ENCODE measurements around the gene PARN. TPM values are rescaled to one million over a fixed set of nuclear protein-coding genes. Genes with fewer than 3 reads are reported as not detected.
A peak's percentile ranks its signal among the peaks of the same experiment; 100 is the strongest.

PARN gene
- total RNA-seq, 3 donors from 2014 or later: 33.3 to 59.3 (median 44.2) TPM

DNA sequence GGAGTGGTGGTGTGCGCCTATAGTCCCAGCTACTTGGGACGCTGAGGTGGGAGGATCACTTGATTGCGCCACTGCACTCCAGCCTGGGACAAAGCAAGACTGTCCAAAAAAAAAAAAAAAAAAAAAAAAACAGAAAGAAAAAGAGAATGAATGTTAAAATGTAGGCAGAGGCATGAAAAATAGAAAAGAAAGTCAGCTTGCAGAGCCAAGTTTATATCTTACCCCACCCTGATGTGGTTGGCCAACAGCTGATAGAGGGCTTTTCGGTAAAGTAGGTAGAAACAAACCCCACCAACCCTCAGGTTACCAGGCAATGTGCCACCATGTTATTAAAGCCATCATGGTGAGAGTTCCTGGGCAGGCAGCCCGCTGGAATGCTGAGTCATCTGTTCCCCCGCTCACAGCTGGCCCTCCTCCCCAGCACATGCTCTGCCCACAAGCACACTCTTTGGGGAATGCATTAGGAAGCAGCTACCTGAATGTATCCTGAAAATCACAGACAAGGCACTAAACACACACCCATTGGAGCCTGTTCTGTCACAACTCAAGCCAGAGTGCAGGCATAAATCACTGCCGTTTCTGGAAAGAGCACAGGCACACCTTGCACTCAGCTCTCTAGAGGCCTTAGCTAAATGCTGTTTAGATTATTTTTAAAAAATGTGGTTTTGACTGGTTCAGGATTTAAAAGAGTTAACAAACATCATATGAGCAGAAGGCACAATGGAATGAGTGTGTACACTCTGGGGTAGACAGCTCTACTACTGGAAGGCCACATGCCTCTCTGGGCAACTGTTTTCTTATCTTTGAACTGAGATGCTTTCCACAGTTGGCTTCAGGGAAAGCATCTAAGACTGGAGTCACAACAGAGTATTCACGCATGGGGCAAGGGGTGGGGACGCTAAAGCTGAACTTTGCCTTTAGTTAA lies 128.5 kb downstream of the PARN start:
- Histone ChIP-seq H3K27me3 (no peaks in the 10 kb centered on the region), H3K36me3 (no peaks in the 10 kb centered on the region), H3K27ac (peak overlapping the region; percentile 67 to 74), H3K4me3 (no peak overlapping the region), H3K9me3 (no peaks in the 10 kb centered on the region), H3K4me1 (peaks cover 0 to 9% of the 10 kb centered on the region in 2 donors)
- no peak for TF ChIP-seq POLR2A (IDR thresholded peaks at IDR 0.05)
- TF ChIP-seq POLR2AphosphoS5 (IDR thresholded peaks at IDR 0.05): peak; percentile 59 to 80 (median 68)
- TF ChIP-seq, protein P1, sequence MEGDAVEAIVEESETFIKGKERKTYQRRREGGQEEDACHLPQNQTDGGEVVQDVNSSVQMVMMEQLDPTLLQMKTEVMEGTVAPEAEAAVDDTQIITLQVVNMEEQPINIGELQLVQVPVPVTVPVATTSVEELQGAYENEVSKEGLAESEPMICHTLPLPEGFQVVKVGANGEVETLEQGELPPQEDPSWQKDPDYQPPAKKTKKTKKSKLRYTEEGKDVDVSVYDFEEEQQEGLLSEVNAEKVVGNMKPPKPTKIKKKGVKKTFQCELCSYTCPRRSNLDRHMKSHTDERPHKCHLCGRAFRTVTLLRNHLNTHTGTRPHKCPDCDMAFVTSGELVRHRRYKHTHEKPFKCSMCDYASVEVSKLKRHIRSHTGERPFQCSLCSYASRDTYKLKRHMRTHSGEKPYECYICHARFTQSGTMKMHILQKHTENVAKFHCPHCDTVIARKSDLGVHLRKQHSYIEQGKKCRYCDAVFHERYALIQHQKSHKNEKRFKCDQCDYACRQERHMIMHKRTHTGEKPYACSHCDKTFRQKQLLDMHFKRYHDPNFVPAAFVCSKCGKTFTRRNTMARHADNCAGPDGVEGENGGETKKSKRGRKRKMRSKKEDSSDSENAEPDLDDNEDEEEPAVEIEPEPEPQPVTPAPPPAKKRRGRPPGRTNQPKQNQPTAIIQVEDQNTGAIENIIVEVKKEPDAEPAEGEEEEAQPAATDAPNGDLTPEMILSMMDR (IDR thresholded peaks at IDR 0.05): no peak
- peak; percentile 82 to 89 for DNase-seq (ENCODE audit: low spot score in 2 of 2)
- intact Hi-C loops (cut with DNase I; ENCODE audit: low total_unique reads): no loop called here

DNA sequence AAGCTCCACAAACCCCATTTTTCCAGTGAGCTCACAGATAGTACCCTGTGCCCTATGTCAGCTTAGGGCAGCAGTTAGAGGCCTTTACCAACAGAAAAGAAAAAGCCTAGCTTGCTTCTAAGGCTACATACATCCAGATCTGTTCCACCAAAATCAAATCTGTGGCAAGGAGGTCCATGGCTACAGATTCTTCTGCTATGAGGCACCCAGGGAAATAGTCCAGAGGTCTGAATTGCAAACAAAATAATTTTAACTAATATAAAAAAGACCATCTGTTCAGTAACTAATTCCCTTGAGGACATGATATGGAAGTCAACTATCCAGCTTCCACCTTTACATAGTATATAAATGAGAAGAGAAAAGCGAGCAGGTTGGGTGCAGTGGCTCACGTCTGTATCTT lies 129.3 kb downstream of the PARN start:
- no peak for DNase-seq (ENCODE audit: low spot score in 2 of 2)
- Histone ChIP-seq H3K27ac (peak overlapping the region in 1 of 2 donors; percentile 67), H3K27me3 (no peaks in the 10 kb centered on the region), H3K4me1 (peaks cover 0 to 9% of the 10 kb centered on the region in 2 donors), H3K4me3 (no peak overlapping the region), H3K9me3 (no peaks in the 10 kb centered on the region), H3K36me3 (no peaks in the 10 kb centered on the region)
- intact Hi-C loops (cut with DNase I; ENCODE audit: low total_unique reads): no loop called here
- TF ChIP-seq, protein P1 (IDR thresholded peaks at IDR 0.05): no peak
- no peak for TF ChIP-seq POLR2AphosphoS5 (IDR thresholded peaks at IDR 0.05)
- TF ChIP-seq POLR2A (IDR thresholded peaks at IDR 0.05): no peak

DNA sequence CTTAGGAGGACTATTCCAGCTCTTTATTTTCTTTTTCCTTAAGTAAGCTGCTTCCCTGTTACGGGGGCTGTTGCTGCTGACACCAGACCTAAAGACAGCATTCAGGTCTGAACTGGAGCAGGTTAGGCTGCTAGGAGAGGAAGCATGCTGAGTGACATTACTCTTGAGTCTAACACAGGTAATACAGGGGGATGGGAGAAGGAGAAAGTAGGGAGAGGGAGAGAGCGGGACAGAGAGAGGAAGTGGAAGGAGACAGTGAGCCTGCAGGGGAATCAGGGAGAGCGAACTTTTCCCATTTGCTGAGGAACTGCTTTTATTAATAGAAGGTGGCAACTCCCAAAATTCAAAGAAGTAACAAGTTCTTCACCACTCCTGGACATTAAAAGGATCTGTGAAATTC lies 130.9 kb downstream of the PARN start:
- no peak for DNase-seq (ENCODE audit: low spot score in 2 of 2)
- Histone ChIP-seq H3K9me3 (no peaks in the 10 kb centered on the region), H3K27me3 (no peaks in the 10 kb centered on the region), H3K27ac (no peak overlapping the region), H3K4me3 (no peak overlapping the region), H3K36me3 (no peaks in the 10 kb centered on the region), H3K4me1 (peaks cover 0 to 9% of the 10 kb centered on the region in 2 donors)
- TF ChIP-seq, protein P1 (IDR thresholded peaks at IDR 0.05): no peak
- no peak for TF ChIP-seq POLR2AphosphoS5 (IDR thresholded peaks at IDR 0.05)
- TF ChIP-seq POLR2A (IDR thresholded peaks at IDR 0.05): no peak
- intact Hi-C loops (cut with DNase I; ENCODE audit: low total_unique reads): no loop called here

DNA sequence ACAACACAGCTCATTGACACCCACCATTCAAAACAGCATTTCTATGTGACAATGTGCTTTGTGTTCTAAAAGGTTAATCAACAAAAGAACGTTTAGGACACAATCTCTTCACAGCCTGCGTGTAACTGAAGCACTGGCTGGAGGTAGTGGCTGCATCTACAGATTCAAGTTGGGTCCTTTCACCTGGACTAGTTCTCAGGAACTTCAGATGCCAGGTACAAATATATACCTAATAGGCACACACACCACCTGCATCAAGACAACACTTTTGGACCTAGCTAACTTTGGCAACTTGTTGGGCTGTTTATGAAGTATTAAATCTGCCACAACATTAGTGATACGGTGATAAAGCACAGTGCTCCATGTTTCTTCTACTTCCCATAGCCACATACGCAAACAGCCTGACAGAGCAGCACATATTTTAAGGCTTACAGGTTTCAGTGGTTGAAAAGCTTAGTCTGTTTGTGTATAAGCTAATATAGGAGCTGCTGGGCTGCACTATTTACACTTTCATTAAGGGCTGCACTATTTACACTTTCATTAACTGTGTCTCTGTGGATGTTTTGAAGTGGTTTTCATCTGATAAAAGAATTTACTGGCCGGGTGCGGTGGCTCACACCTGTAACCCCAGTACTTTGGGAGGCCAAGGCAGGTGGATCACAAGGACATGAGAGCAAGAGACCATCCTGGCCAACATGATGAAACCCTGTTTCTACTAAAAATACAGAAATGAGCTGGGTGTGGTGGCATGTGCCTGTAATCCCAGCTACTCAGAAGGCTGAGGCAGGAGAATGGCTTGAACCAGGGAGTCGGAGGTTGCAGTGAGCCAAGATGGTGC lies 132.6 kb downstream of the PARN start:
- Histone ChIP-seq H3K9me3 (no peaks in the 10 kb centered on the region), H3K36me3 (no peaks in the 10 kb centered on the region), H3K4me3 (no peak overlapping the region), H3K27me3 (no peaks in the 10 kb centered on the region), H3K4me1 (peaks cover 0 to 9% of the 10 kb centered on the region in 2 donors), H3K27ac (no peak overlapping the region)
- DNase-seq (ENCODE audit: low spot score in 2 of 2): no peak
- TF ChIP-seq POLR2A (IDR thresholded peaks at IDR 0.05) (no peak), POLR2AphosphoS5 (IDR thresholded peaks at IDR 0.05) (no peak)
- TF ChIP-seq, protein P1 (IDR thresholded peaks at IDR 0.05): no peak
- intact Hi-C loops (cut with DNase I; ENCODE audit: low total_unique reads): no loop called here

Data from breast epithelium (tissue), 4 donors.